GM21576 (cell line): ENCODE data around the gene ENPP6.
"Not testable (repeated sequence)": the region's sequence is repeated elsewhere in the genome, so short reads cannot be mapped to it uniquely, and the experiment has no call there.

Experiments used
- ATAC-seq: cut with Tn5 transposase; IDR thresholded peaks from one replicate; pipeline ENCODE4 v1.9.1; 2021; ENCODE audit warnings: mild to moderate bottlenecking, moderate library complexity; ENCODE audit not compliant: unreplicated experiment

Gene ENPP6

GRCh38 chr4:184237612-184238011, 19.9 kb upstream of the ENPP6 start:
- no peak for ATAC-seq

DNA sequence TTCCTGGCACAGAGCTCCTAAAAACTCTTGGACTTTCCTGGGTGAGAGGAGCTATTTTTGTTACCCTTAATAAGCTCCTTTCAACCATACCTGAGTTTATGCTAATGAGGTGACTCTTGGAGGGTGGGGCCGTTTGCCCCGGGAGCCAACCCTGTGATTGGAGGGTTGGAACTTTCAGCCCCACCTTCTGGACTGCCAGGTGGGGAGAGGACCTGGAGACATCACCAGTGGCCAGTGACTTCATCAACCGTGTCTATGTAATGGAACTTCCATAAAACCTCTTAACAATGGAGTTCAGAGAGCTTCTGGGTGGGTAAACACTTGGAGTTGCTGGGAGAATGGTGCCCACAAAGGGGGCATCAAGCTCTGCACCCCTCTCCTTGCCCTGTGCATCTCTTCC, 17.9 kb upstream of the ENPP6 start:
- no peak for ATAC-seq

- ATAC-seq = no peak
Observed at GRCh38 chr4:184234155-184234554, 16.5 kb upstream of the ENPP6 start.

DNA sequence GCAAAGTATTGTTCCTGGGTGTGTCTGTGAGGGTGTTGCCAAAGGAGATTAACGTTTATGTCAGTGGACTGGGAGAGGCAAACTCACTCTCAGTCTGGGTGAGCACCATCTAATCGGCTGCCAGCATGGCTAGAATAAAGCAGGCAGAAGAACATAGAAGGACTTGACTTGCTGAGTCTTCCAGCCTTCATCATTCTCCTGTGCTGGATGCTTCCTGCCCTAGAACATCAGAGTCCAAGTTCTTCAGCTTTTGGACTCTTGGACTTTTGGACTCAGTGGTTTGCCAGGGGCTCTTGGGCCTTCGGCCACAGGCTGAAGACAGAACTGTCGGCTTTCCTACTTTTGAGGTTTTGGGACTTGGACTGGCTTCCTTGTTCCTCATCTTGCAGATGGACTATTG, 15.3 kb upstream of the ENPP6 start:
- ATAC-seq = no peak

DNA sequence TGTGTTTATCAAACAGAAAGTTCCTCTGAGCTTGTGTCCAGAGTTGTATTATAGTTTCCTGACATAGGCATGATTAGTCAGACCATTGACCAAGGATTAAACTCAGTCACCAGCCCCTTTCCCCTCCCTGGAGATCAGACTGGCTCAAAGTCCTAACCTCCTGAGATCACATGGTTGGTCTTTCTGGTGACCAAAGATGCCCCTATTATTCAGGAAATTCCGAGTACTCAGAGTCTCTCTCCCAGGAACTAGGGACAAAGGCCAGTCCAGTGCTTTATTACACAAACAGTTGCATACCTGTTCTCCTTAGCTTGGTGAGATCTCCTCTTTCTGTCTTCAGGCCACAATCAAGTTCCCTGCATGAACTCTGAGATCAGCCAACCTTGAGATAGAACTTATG, 14.5 kb upstream of the ENPP6 start:
- no peak for ATAC-seq

GRCh38 chr4:184231573-184231972, 13.9 kb upstream of the ENPP6 start:
- ATAC-seq = no peak

DNA sequence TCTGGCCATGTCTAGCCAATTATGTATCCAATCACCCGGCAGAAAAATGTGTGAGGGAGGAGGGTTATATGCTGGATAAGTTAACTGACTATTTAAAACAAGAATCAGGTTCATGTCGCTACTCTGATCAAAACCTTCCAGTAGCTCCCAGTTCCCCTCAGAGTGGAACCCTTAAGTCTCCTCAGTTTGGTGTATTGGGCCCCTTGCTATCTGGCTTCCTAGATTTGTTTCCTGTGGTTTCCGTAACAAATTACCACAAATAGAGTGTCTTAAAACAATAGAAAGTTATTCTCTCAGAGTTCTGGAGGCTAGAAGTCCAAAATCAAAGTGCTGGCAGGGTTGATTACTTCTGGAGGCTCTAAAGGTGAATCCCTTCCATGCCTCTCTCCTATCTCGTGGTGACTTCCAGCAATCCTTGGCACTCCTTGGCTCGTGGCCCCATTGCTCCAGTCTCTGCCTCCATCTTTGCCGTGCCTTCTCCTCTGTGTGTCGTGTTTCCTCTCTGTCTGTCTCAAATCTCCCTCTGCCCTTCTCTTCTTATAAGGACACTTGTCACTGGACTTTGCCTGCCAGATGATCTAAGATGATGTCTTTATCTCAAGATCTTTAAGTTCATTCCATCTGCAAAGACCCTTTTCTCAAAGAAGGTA, 10.5 kb upstream of the ENPP6 start:
- ATAC-seq = no peak

DNA sequence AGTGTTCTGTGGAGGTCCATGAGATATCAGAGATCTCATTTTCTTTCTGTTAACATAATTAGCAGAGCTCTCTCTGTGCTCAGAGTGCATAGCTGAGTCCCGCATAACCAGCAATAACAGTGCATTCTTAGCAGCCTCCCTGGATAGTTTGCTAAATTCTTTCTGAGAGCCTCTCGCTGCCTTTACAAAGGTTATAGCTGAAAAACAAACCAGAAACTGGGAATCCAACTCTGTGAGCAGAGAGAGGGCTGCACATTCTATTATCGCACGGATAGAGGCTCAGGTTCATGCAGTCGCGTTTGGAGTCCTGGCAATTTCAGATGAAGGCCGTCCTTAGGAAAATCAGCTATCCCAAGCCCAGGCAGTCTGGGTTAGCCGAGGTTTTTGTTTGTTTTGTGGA, 1.2 kb downstream of the ENPP6 start:
- ATAC-seq = no peak

GRCh38 chr4:184215709-184216328, 1.9 kb downstream of the ENPP6 start:
- ATAC-seq = no peak

- ATAC-seq = no peak
Observed at GRCh38 chr4:184214931-184215330, 2.7 kb downstream of the ENPP6 start.

DNA sequence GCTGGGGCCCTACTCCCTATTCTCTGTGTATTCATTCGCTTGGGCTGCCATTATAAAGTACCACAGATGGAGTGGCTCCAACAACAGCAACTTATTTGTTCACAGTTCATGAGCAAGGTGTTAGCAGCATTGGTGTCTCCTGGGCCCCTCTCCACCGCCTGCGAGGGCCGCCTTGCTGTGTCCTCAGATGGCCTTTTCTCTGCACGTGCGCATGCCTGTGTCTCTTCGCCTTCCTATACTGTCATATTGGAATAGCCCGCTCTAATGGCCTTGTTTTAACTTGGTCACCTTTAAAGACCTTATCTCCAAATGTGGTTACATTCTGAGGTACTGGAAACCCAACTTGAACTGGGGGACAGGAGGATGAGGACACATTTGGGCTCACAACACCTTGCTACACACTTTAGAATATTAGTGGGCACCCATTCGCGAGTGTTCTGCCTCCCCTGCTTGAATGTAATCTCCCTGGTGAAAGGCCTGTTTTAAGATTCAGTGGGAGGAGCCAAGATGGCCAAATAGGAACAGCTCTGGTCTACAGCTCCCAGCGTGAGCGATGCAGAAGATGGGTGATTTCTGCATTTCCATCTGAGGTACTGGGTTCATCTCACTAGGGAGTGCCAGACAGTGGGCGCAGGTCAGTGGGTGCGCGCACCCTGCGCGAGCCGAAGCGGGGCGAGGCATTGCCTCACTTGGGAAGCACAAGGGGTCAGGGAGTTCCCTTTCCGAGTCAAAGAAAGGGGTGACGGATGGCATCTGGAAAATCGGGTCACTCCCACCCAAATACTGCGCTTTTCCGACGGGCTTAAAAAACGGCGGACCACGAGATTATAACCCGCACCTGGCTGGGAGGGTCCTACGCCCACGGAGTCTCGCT, 9.7 kb downstream of the ENPP6 start:
- not testable (repeated sequence) for ATAC-seq

GRCh38 chr4:184205243-184205642, 12.4 kb downstream of the ENPP6 start:
- no peak for ATAC-seq

DNA sequence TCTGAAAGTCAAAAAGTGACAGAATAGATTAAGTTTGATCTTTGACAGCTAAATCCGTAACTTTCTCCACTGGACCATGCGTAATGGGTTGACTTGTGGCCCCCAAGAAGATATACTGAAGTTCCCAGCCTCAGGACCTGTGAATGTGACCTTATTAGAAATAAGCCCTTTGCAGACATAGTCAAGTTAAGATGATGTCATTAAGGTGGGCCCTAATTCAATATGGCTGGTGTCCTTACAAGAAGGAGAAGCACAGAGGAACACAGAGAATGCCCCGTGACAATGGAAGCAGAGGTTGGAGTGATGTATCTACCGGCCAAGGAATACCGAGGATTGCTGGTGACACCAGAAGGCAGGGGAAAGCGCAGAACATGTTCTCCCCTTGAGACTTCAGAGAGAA, 14.4 kb downstream of the ENPP6 start:
- ATAC-seq = no peak

DNA sequence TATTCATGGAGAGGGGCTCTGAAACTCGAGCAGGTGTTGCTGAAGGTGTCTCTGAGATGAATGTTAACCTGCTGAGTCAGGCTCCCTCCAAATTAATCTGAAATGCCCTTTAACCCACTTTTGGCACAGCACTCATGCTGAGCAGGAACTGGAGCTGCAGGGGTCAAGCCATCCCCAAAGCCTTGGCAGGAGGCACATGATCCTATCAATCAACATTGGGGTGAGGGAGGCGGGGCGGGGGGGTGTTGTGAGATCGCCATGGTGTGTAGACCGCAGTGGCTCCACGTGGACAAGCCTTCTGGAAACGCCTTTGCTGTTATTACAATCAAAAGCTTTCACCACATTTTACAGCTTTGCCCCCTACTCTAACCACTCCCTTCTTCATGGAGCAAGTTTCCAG, 16.5 kb downstream of the ENPP6 start:
- no peak for ATAC-seq

- ATAC-seq = no peak
Observed at GRCh38 chr4:184200296-184200695, 17.4 kb downstream of the ENPP6 start.

GRCh38 chr4:184199780-184200179, 17.9 kb downstream of the ENPP6 start:
- no peak for ATAC-seq

GRCh38 chr4:184198190-184198589, 19.5 kb downstream of the ENPP6 start:
- no peak for ATAC-seq

GRCh38 chr4:184197536-184198082, 20.1 kb downstream of the ENPP6 start:
- ATAC-seq = no peak

DNA sequence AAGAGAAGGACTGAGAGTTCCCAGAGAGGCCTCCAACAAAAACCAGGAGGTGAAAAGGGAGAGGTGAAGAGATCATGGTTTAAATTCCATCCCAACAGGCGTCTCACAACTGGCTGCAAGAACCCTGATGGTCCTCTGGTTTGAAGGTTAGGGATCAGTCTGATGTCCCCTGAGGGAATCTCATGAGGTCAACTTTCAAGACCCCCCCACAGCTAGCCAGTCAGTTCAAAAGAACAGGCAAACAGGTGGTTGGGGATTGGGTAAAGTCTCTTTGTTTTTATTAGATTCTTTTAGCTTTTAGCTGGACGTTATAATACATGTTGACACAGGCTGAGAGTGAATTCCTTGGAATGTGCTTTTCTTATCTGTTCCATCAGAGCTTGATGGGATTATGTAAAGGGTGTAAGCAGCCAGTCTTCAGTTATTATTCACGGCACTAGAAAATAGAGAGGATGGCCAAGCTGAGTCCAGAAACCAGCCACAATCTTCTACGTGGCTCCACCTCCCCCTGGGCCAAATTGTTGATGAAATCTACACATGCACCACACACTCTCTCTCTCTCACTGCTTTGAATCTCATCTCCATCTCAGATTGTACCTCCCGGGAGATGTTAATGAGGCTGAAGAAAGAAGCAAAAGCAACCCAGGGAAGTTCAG, 20.8 kb downstream of the ENPP6 start:
- ATAC-seq = no peak

GRCh38 chr4:184193556-184194525, 23.8 kb downstream of the ENPP6 start:
- no peak for ATAC-seq
